ENCODE data around the gene TPBGL.

The TPBGL gene

GRCh38 chr11:75289511-75289760 is 48.9 kb downstream of the TPBGL start:
- H3K9ac ChIP-seq (ENCODE audit: low read depth, low read length): no peak overlapping the region
- H3K4me3 ChIP-seq (ENCODE audit: low read length): no peak overlapping the region
- no peaks in the 10 kb centered on the region for H3K36me3 ChIP-seq (ENCODE audit: insufficient read depth, low read depth, low read length)
- H3K4me1 ChIP-seq (ENCODE audit: insufficient read depth, low read length): no peaks in the 10 kb centered on the region
- H3K27ac ChIP-seq (ENCODE audit: low read length): no peak overlapping the region
- H3K9me3 ChIP-seq (ENCODE audit: insufficient read depth, low read depth, low read length): no peaks in the 10 kb centered on the region
- no peaks in the 10 kb centered on the region for H3K27me3 ChIP-seq (ENCODE audit: insufficient read depth, low read length)

- H3K4me1 ChIP-seq (ENCODE audit: insufficient read depth, low read length): no peaks in the 10 kb centered on the region
- H3K4me3 ChIP-seq (ENCODE audit: low read length): no peak overlapping the region
- H3K36me3 ChIP-seq (ENCODE audit: insufficient read depth, low read depth, low read length): no peaks in the 10 kb centered on the region
- no peaks in the 10 kb centered on the region for H3K9me3 ChIP-seq (ENCODE audit: insufficient read depth, low read depth, low read length)
- no peak overlapping the region for H3K27ac ChIP-seq (ENCODE audit: low read length)
- no peaks in the 10 kb centered on the region for H3K27me3 ChIP-seq (ENCODE audit: insufficient read depth, low read length)
- H3K9ac ChIP-seq (ENCODE audit: low read depth, low read length): no peak overlapping the region
Observed at GRCh38 chr11:75289919-75290318, 49.3 kb downstream of the TPBGL start.

GRCh38 chr11:75291741-75292140 is 51.2 kb downstream of the TPBGL start:
- Histone ChIP-seq H3K9ac (ENCODE audit: low read depth, low read length) (no peak overlapping the region), H3K9me3 (ENCODE audit: insufficient read depth, low read depth, low read length) (no peaks in the 10 kb centered on the region), H3K4me3 (ENCODE audit: low read length) (no peak overlapping the region), H3K27ac (ENCODE audit: low read length) (no peak overlapping the region), H3K4me1 (ENCODE audit: insufficient read depth, low read length) (no peaks in the 10 kb centered on the region), H3K36me3 (ENCODE audit: insufficient read depth, low read depth, low read length) (no peaks in the 10 kb centered on the region), H3K27me3 (ENCODE audit: insufficient read depth, low read length) (no peaks in the 10 kb centered on the region)

GRCh38 chr11:75292943-75293342 is 52.4 kb downstream of the TPBGL start:
- Histone ChIP-seq H3K9ac (ENCODE audit: low read depth, low read length) (no peak overlapping the region), H3K4me1 (ENCODE audit: insufficient read depth, low read length) (no peaks in the 10 kb centered on the region), H3K27me3 (ENCODE audit: insufficient read depth, low read length) (no peaks in the 10 kb centered on the region), H3K4me3 (ENCODE audit: low read length) (no peak overlapping the region), H3K36me3 (ENCODE audit: insufficient read depth, low read depth, low read length) (no peaks in the 10 kb centered on the region), H3K27ac (ENCODE audit: low read length) (no peak overlapping the region), H3K9me3 (ENCODE audit: insufficient read depth, low read depth, low read length) (no peaks in the 10 kb centered on the region)
